GM19351 (cell line): ENCODE data around the gene CCDC194.

Experiments
- ATAC-seq: cut with Tn5 transposase; IDR thresholded peaks from one replicate; pipeline ENCODE4 v1.9.1; 2021; ENCODE audit warnings: mild to moderate bottlenecking, moderate library complexity; ENCODE audit not compliant: unreplicated experiment

Gene CCDC194

DNA sequence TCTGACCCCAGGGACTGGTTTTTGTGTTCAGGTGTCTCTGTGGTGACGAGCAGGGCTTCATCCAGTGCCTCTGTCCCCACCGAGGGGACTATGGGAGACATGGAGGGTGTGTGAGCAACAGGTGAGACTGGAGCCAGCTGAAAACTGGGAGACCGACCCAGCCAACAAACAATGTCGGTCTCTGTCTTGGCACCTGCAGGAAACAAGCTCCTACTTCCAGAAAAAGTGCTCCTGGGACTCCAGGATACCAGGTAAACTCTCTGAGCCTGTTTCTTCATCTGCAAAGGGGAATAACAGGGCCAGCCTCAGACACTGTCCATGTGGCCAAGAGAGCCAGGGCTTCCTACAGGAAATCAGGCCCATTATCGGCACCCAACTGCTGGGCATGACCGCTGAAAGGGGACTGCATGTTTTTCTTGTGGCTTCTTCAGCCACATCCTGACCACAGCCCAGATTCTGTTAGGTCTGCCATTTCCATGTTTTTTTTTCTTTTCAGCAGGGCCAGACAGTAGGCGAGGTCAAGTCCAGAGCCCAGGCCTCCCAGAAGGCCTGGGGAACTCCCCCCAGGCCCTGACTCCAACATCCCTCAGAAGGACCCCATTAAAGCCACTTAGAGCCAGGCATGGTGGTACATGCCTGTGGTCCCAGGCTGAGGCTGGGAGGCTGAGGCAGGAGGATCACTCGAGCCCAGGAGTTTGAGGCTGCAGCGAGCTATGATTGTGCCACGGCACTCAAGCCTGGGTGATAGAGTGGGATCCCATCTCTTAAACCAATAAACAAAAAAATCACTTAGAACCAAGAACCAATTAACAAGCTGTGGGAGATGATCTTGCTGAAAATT lies 12.3 kb upstream of the CCDC194 start:
- no peak for ATAC-seq

DNA sequence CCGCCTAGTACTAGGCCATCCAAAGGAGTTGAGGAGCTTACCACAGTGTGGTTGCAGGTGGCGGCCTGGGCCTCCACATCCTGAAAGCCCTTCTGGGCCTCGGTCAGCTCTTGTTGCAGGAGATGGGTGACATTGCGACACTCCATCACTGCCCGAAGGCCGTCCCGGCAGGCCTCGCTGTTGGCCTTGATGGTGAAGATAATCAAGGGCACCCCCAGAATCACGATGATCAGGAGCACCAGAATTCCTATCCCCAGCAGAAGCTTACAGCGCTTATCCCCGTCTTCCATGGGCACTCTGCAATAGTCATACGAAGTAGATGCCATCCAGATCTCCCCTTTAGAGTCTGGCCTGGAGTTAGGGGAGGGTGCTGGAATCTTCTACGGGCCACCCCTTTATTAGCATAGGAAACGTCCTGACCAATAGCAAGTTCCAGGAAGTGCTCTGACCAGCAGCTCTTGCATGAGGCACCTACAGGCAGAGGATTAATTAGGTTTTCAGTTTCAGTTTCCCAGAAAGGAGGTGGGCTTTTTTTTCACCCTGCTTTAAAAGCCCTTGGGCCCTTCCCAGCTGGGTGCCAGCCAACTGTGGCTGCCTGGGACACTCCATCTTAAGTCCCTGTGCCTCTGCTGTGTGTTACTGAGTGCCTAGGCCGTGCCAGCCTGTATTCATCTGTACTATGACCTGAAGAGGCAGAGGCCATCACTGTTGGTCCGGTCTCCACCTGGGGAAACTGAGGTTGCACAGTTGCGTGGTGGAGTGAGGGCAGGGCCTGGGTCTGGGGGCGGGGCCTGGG lies 11.5 kb upstream of the CCDC194 start, which contains the start of gene BST2:
Gene BST2, minus strand, starts transcription at position 381 of the 796 bp plus-strand sequence. Its CDS starts 55 bp downstream, at position 326.
- ATAC-seq = no peak

DNA sequence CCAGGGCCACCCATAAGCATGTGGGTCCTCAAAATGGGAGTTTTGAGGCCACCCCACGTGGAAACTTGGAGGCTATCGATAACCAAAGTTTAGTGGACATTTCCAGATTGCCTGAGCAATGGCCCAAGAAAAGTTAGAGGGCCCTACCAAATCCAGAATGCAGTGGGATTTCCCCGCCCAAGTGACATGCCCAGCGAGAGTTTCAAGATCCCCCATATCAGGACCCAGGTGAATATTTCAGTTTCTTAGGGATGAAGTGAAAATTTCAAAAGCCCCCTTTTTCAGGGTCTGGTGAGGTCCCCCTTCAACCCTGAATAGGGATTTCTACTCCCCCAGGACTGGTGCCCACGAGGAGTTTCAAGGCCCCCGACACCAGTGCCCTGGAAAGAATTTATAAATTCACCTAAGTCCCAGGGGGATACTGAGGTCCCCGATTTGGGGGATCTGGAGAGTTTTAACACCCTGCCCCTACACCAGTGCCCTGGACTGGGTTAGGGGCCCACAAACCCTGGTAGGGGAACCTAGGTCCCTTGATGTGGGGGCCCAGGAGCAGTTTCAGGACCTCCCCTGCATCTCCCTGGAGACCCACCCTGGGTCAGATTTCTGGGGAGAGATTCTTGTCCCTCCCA lies 10.7 kb upstream of the CCDC194 start:
- ATAC-seq = no peak

DNA sequence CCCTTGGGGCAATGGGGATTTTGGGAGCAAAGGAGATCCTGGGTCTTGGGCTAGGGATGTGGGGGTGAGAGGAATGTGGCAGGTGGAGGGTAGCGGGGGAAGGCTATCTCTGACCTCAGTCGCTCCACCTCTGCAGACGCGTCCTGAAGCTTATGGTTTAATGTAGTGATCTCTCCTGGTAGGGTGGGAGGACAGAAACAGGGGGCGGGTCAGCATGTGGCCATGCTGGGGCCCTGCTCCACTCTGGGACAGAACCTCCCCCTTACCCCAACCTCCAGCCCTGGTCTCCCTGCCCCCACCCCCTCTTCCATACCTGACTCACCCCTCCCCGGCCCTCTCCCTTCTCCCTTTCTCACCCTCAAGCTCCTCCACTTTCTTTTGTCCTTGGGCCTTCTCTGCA lies 10.0 kb upstream of the CCDC194 start:
- ATAC-seq = no peak

DNA sequence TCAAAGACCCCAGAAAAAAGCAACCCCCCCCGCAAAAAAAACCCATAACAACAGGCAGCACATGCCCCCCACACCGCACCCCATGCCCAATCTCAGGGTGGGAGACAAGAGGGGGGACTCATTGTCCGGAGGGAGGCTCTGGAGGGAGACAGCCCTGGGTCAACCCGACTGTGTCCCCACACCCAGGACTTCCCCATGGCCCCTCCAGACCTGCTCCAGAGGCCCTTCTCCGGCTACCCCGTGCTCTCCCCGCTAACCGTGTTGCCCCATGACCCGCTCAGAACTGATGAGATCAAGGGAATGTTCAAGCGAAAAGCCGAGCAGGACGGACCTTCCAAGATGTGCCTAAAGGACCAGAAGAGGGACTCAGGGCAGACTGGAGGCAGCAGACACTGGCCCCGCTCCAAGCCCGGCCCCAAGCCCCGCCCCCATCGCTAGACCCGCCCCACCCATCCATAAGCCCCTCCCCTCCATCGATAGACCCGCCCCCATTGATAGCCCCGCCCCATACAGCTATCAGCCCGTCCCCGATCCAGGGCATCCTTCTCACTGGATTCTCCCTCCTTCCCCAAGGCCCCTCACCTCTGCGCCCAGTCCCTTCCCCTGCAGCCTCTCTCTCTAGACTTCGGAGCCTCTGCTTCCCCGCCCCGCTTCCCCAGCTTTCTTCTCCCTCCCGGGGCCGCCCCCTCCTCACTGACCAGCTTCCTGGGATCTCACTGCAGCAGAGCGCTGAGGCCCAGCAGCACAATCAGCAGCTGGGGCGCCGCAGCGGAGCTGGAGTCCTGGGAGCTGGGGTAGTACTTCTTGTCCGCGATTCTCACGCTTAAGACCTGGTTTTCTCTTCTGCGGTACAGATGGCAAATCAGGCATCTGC lies 9.2 kb upstream of the CCDC194 start:
- ATAC-seq = no peak

DNA sequence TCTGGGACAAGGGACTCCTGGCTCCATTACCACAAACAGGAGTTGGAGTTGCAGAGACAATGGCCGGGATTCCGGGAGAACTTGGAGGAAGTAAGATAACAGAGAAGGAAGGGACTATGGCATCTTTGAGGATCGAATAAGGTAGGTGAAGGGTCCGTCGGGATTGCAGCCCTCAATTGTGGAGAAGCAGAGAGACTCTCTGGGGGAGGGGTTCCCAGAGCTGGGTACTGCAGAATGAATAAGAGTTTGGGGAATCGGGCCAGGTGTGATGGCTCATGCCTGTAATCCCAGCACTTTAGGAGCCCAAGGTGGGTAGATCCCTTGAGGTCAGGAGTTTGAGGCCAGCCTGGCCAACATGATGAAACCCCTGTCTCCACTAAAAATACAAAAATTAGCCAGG lies 7.6 kb upstream of the CCDC194 start:
- no peak for ATAC-seq

DNA sequence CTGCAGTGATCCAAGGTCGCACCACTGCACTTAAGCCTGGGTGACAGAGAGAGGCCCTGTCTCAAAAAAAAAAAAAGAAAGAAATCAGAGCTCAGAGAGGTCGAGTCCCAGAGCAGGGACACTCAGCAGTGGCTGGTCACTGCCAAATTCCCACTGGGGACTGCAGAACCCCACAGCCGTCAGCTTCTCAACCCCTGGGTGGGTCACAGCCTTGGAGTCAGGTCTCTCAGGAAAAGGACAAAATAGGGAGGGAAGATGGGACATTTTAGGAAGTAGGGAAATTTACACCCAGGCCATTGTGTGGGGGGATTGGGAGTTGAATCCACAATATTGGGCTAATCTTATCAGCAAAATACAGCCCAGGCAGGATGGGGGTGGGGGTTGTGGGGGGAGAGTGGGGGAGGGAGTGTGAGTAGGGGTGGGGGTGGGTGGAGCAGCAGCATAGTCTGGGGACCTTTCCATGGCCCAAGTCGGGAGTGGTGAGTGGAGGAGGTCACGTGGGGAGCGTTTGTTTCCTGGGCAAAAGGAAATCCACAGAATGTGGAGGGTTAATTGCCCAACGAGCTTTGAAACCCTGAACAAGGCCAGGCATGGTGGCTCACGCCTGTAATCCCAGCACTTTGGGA lies 5.0 kb upstream of the CCDC194 start:
- no peak for ATAC-seq

DNA sequence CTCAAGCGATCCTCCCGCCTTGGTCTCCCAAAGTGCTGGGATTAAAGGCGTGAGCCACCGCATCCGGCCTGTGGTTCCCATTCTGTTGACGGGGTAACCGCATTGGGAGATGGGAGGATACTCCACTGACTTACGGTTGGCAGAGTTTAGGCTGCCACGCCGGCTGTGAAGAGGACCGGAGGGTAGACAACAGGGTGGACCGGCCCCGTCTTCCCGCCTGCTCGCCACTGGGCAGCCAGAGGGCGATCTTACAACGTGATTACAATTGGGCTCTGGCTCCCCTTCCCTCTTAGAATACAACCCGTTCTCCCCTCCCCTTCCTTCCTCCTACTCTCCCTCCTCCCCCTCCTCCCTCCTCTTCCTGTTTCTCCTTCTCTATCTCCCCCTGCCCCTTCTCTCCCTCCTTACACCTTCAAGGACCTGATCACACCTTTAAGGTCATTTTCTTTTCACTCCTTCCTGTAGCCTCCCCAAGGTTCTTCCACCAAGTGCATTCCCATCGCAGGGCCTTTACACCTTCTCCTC lies 957 bp upstream of the CCDC194 start:
- ATAC-seq = no peak

DNA sequence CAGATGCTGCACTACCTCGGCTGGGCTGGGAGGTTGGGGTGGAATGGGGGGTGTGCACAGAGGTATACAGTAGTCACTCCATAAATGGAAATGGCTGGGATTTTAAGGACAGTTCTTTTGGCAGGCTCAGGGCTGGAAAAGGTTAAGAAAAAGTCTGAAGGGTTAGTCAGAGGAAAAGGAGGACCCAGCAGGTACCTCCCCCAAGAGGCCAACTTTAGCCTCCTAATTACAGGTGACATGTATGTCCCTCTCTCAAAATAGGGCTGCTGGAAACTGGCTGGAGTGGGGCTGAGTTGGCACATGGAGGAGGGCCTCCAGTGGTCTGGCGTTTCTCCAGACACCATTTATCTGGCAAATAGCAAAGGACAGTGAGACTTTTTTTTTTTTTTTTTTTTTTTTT lies 994 bp downstream of the CCDC194 start:
- ATAC-seq = no peak

DNA sequence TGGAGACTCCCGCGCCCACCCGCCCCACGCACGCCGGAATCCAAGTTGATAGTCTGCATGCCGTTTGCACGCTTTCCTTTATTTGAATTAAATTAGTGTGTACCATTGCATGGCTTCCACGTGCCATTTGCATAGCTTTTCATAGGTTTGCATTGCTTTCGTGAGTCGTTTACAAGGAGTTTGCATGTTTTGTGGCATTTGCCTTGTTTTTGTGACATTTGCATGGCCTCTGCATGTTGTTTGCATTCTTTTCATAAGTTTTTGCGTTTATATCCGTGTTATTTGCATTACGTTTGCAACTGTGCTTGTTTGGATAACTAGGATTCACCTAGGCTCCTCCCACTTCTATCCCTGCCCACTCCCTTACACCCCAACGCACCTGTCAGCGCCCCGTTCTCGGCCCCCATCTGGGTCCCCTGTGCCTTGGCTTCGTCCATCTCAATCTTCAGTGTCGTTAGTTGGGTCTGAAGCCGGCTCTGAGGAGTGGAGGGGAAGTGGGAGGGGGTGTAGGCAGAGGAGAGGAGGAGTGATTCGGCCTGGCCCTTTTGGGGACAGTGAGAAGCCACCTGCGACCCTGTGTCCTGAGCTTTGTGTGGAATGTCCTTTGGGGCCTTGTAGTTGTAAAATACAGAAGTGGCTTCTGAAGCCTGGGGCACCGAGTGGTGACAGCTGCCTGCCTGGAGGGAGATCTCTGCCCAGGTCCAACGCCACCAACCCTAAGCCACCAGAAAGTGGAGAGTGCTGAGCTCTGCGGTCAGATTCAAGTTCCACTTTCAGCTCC lies 2.4 kb downstream of the CCDC194 start:
- no peak for ATAC-seq

DNA sequence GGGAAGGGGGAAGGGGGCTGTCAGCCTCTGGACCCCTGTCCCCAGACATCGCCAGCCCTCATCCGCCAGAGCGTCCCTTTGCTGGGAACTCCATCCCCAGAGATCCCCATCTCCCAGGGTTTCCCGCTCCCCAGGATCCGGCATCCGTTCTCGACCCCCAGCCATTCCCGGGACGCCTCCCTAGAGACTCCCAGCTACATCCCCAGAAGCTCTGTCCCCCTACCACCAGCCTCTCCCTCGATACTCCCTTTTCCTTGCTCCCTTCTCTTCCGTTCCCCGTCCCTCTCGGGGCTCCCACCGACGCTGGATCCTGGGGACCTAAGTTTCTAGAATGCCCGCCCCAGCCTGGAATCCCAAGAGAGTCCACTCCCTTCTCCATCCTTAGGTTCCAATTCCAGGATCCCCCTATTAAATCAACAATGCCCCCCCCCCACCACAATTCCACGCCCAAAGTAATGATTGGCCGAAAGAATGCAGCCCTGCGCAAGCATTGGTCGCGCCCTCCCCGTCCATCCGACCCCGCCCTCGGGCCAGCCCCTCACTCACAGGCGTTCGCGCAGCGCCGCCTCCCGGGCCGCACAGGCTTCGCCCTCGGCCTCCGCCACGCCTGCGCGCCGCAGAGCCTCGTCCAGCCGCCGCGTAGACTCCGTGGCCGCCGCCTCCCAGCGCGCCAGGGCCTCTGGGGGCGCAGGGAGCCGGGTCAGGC lies 3.2 kb downstream of the CCDC194 start:
- peak; percentile 79 for ATAC-seq

DNA sequence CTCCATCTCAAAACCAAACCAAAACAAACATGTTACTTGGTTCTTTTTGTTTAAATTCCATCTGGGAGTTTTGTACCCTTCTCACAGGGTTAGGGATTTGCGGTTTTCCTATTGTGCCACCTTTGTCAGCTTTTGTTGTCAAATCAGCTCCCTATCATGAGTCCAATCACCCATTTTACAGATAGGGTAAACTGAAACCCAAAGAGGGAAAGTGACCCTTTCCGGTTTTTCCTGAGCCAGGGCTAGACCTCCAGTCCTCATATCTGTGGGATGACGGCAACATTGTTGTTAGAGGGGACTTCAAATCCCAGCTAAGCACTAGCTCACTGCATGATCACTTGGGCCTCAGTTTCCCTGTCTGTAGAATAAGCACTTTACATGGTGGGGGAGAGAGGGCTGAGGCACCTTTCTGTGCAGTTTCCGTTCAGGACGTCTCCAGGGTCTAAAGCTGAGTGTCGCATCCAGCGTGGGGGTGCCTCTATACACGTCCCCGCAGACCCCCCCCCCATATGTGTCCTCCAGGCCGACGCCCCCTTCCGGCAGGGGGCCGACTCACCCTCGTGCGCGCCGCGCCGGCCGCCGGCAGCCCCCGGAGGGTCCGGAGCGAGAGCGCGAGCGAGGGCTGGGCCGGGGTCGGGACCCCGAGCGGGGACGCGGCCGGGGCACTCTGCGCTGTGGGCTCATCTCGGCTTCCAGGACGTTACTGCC lies 3.9 kb downstream of the CCDC194 start:
- no peak for ATAC-seq

DNA sequence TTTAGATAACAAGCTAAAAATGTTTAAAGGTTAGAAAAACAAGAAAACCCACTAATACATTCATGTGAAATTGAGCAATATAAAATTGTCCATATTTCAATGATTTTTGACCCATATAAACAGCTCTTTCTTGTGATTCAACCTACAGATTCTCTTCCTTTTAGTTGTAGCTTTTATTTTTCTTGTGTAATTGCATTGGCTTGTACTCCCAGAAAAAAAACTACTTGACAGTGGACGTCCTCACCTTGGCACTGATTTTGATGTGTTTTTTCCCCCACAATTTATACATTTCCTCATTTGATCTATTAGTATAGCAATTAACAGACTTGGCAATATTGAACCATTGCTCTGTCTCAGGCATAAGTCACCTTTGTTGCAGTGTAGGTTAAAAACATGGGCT lies 4.7 kb downstream of the CCDC194 start:
- ATAC-seq = no peak

DNA sequence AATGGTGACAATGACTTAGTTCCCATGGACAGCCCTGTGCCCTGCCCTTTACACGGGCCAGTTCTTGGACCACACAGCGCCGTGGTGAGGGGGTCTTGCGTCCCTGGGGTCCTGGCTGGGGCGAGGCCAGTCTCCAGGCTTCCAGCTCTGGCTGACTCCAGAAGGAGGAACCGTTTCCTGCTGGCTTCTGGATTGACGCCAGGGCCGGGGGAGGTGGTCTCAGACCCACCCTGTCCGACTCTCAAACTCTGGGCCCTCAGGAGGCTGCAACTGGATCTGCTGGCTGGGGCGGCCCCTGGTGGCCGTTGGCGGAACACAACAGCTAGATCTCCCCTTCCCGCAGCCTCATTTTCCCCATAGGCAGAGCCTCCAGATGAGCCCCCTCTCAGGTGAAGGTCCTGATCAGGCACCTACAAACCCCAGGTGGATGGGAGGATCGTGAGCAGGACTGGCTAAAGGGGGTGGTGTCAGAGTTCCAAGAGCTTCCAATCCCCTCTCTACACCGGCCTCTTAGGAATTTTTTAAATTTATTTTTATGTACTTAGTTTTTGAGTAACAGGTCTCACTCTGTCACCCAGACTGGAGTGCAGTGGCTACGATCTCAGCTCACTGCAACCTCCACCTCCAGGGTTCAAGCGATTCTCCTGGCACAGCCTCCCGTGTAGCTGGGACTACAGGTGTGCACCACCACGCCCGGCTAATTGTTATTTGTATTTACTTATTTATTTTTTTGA lies 8.0 kb downstream of the CCDC194 start:
- no peak for ATAC-seq

DNA sequence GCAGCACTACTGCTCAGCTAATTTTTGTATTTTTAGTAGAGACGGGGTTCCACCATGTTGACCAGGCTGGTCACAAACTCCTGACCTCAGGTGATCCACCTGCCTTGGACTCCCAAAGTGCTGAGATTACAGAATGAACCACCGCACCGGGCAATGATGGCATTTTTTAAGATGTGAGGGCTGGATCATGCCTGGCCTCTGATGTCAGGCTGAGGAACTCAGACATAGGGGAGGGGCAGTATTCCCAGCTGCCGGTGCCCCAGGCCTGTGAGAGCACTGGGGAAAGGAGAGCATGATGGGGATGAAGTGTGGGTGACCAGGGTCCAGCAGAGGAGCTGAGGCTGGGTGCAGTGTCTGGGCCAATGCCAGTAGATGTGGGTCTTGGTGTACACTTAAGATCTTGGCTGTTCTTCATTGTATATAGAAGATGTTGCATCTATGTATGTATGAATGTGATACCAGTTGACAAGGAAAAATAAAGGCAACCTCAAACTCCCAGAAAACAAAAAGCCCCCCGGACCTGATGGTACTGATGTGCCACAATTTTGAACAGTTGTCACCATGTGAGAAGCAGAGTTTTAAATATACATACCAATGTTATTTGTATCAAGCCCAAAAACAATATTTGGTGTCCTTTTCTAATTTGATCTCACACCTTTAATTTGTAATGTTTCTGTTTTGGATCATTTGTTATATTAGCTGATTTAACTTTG lies 13.4 kb downstream of the CCDC194 start:
- ATAC-seq = no peak

DNA sequence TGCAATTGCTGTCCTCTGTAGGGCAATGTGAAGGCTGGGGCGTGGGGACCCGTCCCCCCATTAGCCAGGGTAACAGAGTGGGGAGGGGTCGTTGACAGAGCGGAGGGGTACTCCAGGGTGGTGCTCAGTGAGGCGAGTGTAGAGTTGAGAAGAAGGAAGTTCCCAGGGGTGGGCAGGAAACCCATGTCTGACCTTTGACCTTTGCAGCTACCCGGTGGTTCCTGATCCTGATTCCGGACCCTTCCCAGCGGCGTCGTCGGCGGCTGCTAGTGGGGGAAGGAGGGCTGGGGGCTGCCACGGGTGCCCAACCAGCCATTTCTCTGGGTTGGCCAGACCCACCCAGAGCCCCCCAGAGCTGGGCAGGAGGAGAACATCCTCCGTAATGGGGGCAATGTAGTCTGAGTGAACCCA lies 14.8 kb downstream of the CCDC194 start:
- ATAC-seq = no peak

DNA sequence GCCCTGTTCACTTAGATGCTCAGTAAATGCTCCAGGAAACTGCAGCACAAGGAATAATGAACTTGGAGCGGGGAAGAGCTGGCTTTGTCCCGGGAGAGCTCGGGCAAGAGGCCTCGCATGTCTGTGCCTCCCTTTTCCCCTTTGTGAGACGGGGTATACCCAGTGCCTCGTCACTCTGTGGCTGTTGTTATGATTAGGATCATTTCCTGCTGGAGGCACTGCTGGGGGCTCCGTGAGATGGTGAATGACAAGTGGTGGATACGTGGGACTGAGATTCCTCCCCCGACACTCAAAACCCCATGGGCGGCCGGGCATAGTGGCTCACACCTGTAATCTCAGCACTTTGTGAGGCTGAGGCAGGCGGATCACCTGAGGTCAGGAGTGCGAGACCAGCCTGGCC lies 15.7 kb downstream of the CCDC194 start:
- ATAC-seq = no peak
